Measurements from ENCODE around the gene OLA1. TPM values are rescaled to one million over a fixed set of nuclear protein-coding genes. Genes with fewer than 3 reads are reported as not detected.
"Not testable (repeated sequence)": the region's sequence is repeated elsewhere in the genome, so short reads cannot be mapped to it uniquely, and the experiment has no call there.

Gene OLA1
- polyA plus RNA-seq, 3 donors = 24.9 to 72.3 (median 71.9) TPM

- peak in 2 of 3 donors; percentile 4 to 5 for DNase-seq
- TF ChIP-seq CTCF (IDR thresholded peaks at IDR 0.05) = no peak
- intact Hi-C loops (cut with micrococcal nuclease) = no loop called here
These were observed 33.4 kb upstream of the OLA1 start for GRCh38 chr2:174281736-174282135.

GRCh38 chr2:174280596-174280995 is 32.3 kb upstream of the OLA1 start:
- H2AFZ ChIP-seq (ENCODE audit: insufficient read depth, low read depth, low read length, poor library complexity, severe bottlenecking) = no peak overlapping the region
- intact Hi-C loops (cut with micrococcal nuclease) = no loop called here
- Mint-ChIP-seq H3K4me1 (peaks cover 20% of the 10 kb centered on the region), H3K4me3 (no peak overlapping the region), H3K36me3 (no peaks in the 10 kb centered on the region), H3K9me3 (peaks cover 0 to 2% (median 0%) of the 10 kb centered on the region in 7 donors), H3K27me3 (ENCODE audit: low read depth in 3 of 3) (peaks cover 2 to 7% (median 6%) of the 10 kb centered on the region in 3 donors), H3K27ac (no peak overlapping the region)
- no peak for TF ChIP-seq CTCF (IDR thresholded peaks at IDR 0.05)
- H3K4me3 ChIP-seq (replicated peaks in 1 of 3; ENCODE audit: low read depth in 2 of 3, low read length in 3 of 3) = no peak overlapping the region
- H4K20me1 ChIP-seq (ENCODE audit: insufficient read depth, low read length) = no peaks in the 10 kb centered on the region
- H3K9me3 ChIP-seq (replicated peaks in 1 of 2; ENCODE audit: control insufficient read depth in 1 of 2, insufficient read depth in 1 of 2, low read length in 2 of 2) = no peaks in the 10 kb centered on the region
- no peak overlapping the region for H3K9ac ChIP-seq (ENCODE audit: insufficient read depth, low read length, poor library complexity, severe bottlenecking)
- H3K4me1 ChIP-seq (ENCODE audit: control insufficient read depth in 1 of 2, insufficient read depth in 2 of 2, low read length in 2 of 2) = peaks cover 19% of the 10 kb centered on the region in 2 donors
- no peak for DNase-seq
- 83% methylated on average over 1 of the region's 3 CpGs for WGBS (ENCODE audit: insufficient coverage)
- no peaks in the 10 kb centered on the region for H3K79me2 ChIP-seq (ENCODE audit: insufficient read depth, low read length)
- peaks cover 0 to 2% of the 10 kb centered on the region in 2 donors for H3K27me3 ChIP-seq (ENCODE audit: control insufficient read depth in 2 of 2, insufficient read depth in 2 of 2, low read length in 2 of 2)
- no peaks in the 10 kb centered on the region for H3K36me3 ChIP-seq (replicated peaks in 1 of 2; ENCODE audit: control insufficient read depth in 1 of 2, insufficient read depth in 2 of 2, low read length in 2 of 2)
- no peak overlapping the region for H3K4me2 ChIP-seq (replicated peaks; ENCODE audit: extremely low read depth, low read length, poor library complexity, severe bottlenecking)
- no peak overlapping the region for H3K27ac ChIP-seq (ENCODE audit: low read depth in 1 of 2, low read length in 2 of 2)

More at GRCh38 chr2:174281736-174282135, 33.4 kb upstream of the OLA1 start:
- H3K27me3 ChIP-seq (ENCODE audit: control insufficient read depth in 2 of 2, insufficient read depth in 2 of 2, low read length in 2 of 2) = no peaks in the 10 kb centered on the region
- WGBS (ENCODE audit: insufficient coverage) = no CpG with 5 or more reads among the region's 1 CpG
- H4K20me1 ChIP-seq (ENCODE audit: insufficient read depth, low read length) = no peaks in the 10 kb centered on the region
- H3K4me1 ChIP-seq (ENCODE audit: control insufficient read depth in 1 of 2, insufficient read depth in 2 of 2, low read length in 2 of 2) = peaks cover 19% of the 10 kb centered on the region in 2 donors
- no peaks in the 10 kb centered on the region for H3K36me3 ChIP-seq (replicated peaks in 1 of 2; ENCODE audit: control insufficient read depth in 1 of 2, insufficient read depth in 2 of 2, low read length in 2 of 2)
- peak overlapping the region; percentile 11 for H2AFZ ChIP-seq (ENCODE audit: insufficient read depth, low read depth, low read length, poor library complexity, severe bottlenecking)
- H3K4me2 ChIP-seq (replicated peaks; ENCODE audit: extremely low read depth, low read length, poor library complexity, severe bottlenecking) = no peak overlapping the region
- no peak overlapping the region for H3K9ac ChIP-seq (ENCODE audit: insufficient read depth, low read length, poor library complexity, severe bottlenecking)
- no peaks in the 10 kb centered on the region for H3K79me2 ChIP-seq (ENCODE audit: insufficient read depth, low read length)
- peak overlapping the region in 1 of 2 donors; percentile 20 for H3K27ac ChIP-seq (ENCODE audit: low read depth in 1 of 2, low read length in 2 of 2)
- H3K4me3 ChIP-seq (replicated peaks in 1 of 3; ENCODE audit: low read depth in 2 of 3, low read length in 3 of 3) = no peak overlapping the region
- H3K9me3 ChIP-seq (replicated peaks in 1 of 2; ENCODE audit: control insufficient read depth in 1 of 2, insufficient read depth in 1 of 2, low read length in 2 of 2) = no peaks in the 10 kb centered on the region
- Mint-ChIP-seq H3K27ac (no peak overlapping the region), H3K9me3 (peaks cover 0 to 2% (median 0%) of the 10 kb centered on the region in 7 donors), H3K36me3 (no peaks in the 10 kb centered on the region), H3K4me3 (no peak overlapping the region), H3K4me1 (peaks cover 20% of the 10 kb centered on the region), H3K27me3 (ENCODE audit: low read depth in 3 of 3) (peaks cover 2 to 8% (median 7%) of the 10 kb centered on the region in 3 donors)

- DNase-seq; H3K4me3 Mint-ChIP-seq; H4K20me1 ChIP-seq (ENCODE audit: insufficient read depth, low read length); H3K4me1 ChIP-seq (ENCODE audit: control insufficient read depth in 1 of 2, insufficient read depth in 2 of 2, low read length in 2 of 2); H3K9me3 ChIP-seq (replicated peaks in 1 of 2; ENCODE audit: control insufficient read depth in 1 of 2, insufficient read depth in 1 of 2, low read length in 2 of 2); H3K4me3 ChIP-seq (replicated peaks in 1 of 3; ENCODE audit: low read depth in 2 of 3, low read length in 3 of 3); H3K27me3 ChIP-seq (ENCODE audit: control insufficient read depth in 2 of 2, insufficient read depth in 2 of 2, low read length in 2 of 2); H3K27ac ChIP-seq (ENCODE audit: low read depth in 1 of 2, low read length in 2 of 2); H2AFZ ChIP-seq (ENCODE audit: insufficient read depth, low read depth, low read length, poor library complexity, severe bottlenecking); H3K36me3 Mint-ChIP-seq; H3K4me1 Mint-ChIP-seq; H3K9ac ChIP-seq (ENCODE audit: insufficient read depth, low read length, poor library complexity, severe bottlenecking); H3K36me3 ChIP-seq (replicated peaks in 1 of 2; ENCODE audit: control insufficient read depth in 1 of 2, insufficient read depth in 2 of 2, low read length in 2 of 2); H3K4me2 ChIP-seq (replicated peaks; ENCODE audit: extremely low read depth, low read length, poor library complexity, severe bottlenecking); H3K27ac Mint-ChIP-seq; intact Hi-C loops (cut with micrococcal nuclease); H3K79me2 ChIP-seq (ENCODE audit: insufficient read depth, low read length); H3K9me3 Mint-ChIP-seq: not testable (repeated sequence)
- no CpG with 5 or more reads among the region's 6 CpGs for WGBS (ENCODE audit: insufficient coverage)
- peaks cover 5 to 14% (median 6%) of the 10 kb centered on the region in 3 donors for H3K27me3 Mint-ChIP-seq (ENCODE audit: low read depth in 3 of 3)
These were observed 21.9 kb upstream of the OLA1 start for GRCh38 chr2:174270263-174270662.
